GM12878 (cell line): Measurements from ENCODE around the gene ARRB2.

Experiments used
- BACH1 ChIP-seq: fragments of 450-650 bp; IDR thresholded peaks from 2 replicates; pipeline ENCODE4 v1.6.1; 2017; ENCODE audit warnings: mild to moderate bottlenecking, borderline replicate concordance
- CTCF ChIP-seq, 3 experiments: IDR thresholded peaks in 2 of 3; conservative IDR thresholded peaks in 1 of 3; 2 replicates each; pipeline ENCODE4 v1.5.1; 2011; ENCODE audit warnings: low read depth in 3 of 3, low read length in 3 of 3, mild to moderate bottlenecking in 3 of 3, control low read depth in 2 of 3, moderate library complexity in 2 of 3, inconsistent platforms in 1 of 3, mixed read lengths in 1 of 3; ENCODE audit not compliant: control insufficient read depth in 2 of 3, insufficient read depth in 1 of 3; ENCODE audit errors: extremely low read depth in 1 of 3
- FOS ChIP-seq: IDR thresholded peaks from 3 replicates; pipeline ENCODE4 v1.6.1; 2011; ENCODE audit warnings: borderline replicate concordance; ENCODE audit not compliant: insufficient read length; ENCODE audit errors: extremely low read depth
- JUNB ChIP-seq: IDR thresholded peaks from 2 replicates; pipeline ENCODE4 v1.6.1; 2016; ENCODE audit warnings: antibody characterized with exemption, mild to moderate bottlenecking
- POLR2A ChIP-seq: IDR thresholded peaks from 2 replicates; pipeline ENCODE4 v1.6.1; 2011; ENCODE audit warnings: low read depth, mild to moderate bottlenecking, low read length
- SMC3 ChIP-seq: IDR thresholded peaks from 2 replicates; pipeline ENCODE4 v1.6.1; 2011; ENCODE audit warnings: low read length, improper control_type of control experiment, borderline replicate concordance
- TCF12 ChIP-seq: IDR thresholded peaks from 2 replicates; pipeline ENCODE4 v1.6.1; 2011; ENCODE audit warnings: low read depth, mild to moderate bottlenecking, low read length
- USF2 ChIP-seq: IDR thresholded peaks from 2 replicates; pipeline ENCODE4 v1.6.1; 2011; ENCODE audit warnings: low read depth, low read length, improper control_type of control experiment, borderline replicate concordance
- ZBED1 ChIP-seq: IDR thresholded peaks from 2 replicates; pipeline ENCODE4 v1.6.1; 2016; ENCODE audit warnings: borderline replicate concordance

DNA sequence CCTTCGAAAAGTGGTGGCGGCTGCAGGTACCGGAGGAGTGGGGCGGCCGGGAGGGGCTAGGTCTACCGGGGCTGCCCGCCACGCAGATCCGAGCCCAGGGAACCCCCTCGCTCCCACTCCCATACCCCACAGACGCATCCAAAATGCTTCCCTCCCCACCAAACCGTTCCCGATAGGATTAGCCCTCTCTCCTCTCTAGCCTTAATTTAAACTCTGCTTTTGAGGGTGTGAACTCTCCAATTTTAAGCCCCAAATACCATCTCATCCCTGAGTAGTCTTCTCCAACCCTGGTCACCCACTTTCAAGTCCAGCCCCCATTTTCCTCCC, 29.6 kb downstream of the ARRB2 start:
- TF ChIP-seq JUNB (no peak), TCF12 (no peak), SMC3 (no peak), ZBED1 (no peak), CTCF (IDR thresholded peaks at IDR 0.05 in 2 of 3, conservative IDR thresholded peaks at IDR 0.05 in 1 of 3; ENCODE audit: control insufficient read depth in 2 of 3, extremely low read depth in 1 of 3, insufficient read depth in 1 of 3, low read depth in 3 of 3, low read length in 3 of 3) (no peak), BACH1 (no peak), FOS (no peak), USF2 (no peak), POLR2A (no peak)
